GM12872 (cell line): ENCODE measurements around the gene OSBPL10.

Experiments used
- CTCF ChIP-seq: IDR thresholded peaks from 3 replicates; pipeline ENCODE4 v1.5.1; 2011; ENCODE audit warnings: low read depth, mild to moderate bottlenecking, low read length, moderate library complexity; ENCODE audit not compliant: insufficient read depth

OSBPL10 gene

GRCh38 chr3:31908391-31909097, 72.5 kb downstream of the OSBPL10 start:
- 0 out of 3 replicates have a peak, but pooled peaks have one; percentile 3 for TF ChIP-seq CTCF

GRCh38 chr3:31906182-31906581, 74.9 kb downstream of the OSBPL10 start:
- TF ChIP-seq CTCF = no peak

- TF ChIP-seq CTCF = no peak
Measured at GRCh38 chr3:31903686-31904431, 77.2 kb downstream of the OSBPL10 start.

GRCh38 chr3:31900583-31900982, 80.5 kb downstream of the OSBPL10 start:
- TF ChIP-seq CTCF = no peak

GRCh38 chr3:31896648-31897433, 84.2 kb downstream of the OSBPL10 start:
- no peak for TF ChIP-seq CTCF

GRCh38 chr3:31896026-31896425, 85.0 kb downstream of the OSBPL10 start:
- no peak for TF ChIP-seq CTCF

- TF ChIP-seq CTCF = no peak
Measured at GRCh38 chr3:31895471-31895870, 85.6 kb downstream of the OSBPL10 start.
